Hepatocyte (in vitro differentiated cells): ENCODE measurements around the gene MGAT5. TPM values are rescaled to one million over a fixed set of nuclear protein-coding genes. Genes with fewer than 3 reads are reported as not detected.
"Not testable (repeated sequence)": the region's sequence is repeated elsewhere in the genome, so short reads cannot be mapped to it uniquely, and the experiment has no call there.

Source experiments
- DNase-seq: peaks from one replicate; pipeline ENCODE4 v3.0.0-alpha.2; 2016; ENCODE audit warnings: low spot score
- H2AFZ ChIP-seq: fragments of 200-600 bp; sonication (generic); 2 replicates; pipeline ENCODE4 v1.6.0; 2016; ENCODE audit warnings: antibody characterized with exemption, mild to moderate bottlenecking
- H3K27ac ChIP-seq: fragments of 200-600 bp; sonication (generic); 2 replicates; pipeline ENCODE4 v1.5.1; 2016; ENCODE audit warnings: mild to moderate bottlenecking
- H3K27me3 ChIP-seq: fragments of 200-600 bp; sonication (generic); 2 replicates; pipeline ENCODE4 v1.6.1; 2016
- H3K36me3 ChIP-seq: fragments of 200-600 bp; sonication (generic); replicated peaks from 2 replicates; pipeline ENCODE4 v1.5.1; 2016; ENCODE audit warnings: low read depth; ENCODE audit not compliant: insufficient read depth
- H3K4me1 ChIP-seq: fragments of 200-600 bp; sonication (generic); 2 replicates; pipeline ENCODE4 v1.5.1; 2016; ENCODE audit warnings: mild to moderate bottlenecking, moderate library complexity; ENCODE audit not compliant: insufficient read depth
- H3K4me2 ChIP-seq: fragments of 200-600 bp; sonication (generic); 2 replicates; pipeline ENCODE4 v1.6.0; 2016
- H3K4me3 ChIP-seq: fragments of 200-600 bp; sonication (generic); 2 replicates; pipeline ENCODE4 v1.5.1; 2016; ENCODE audit warnings: mild to moderate bottlenecking
- H3K79me2 ChIP-seq: fragments of 200-600 bp; sonication (generic); 2 replicates; pipeline ENCODE4 v1.6.0; 2017; ENCODE audit warnings: mild to moderate bottlenecking
- H3K9me2 ChIP-seq: fragments of 200-600 bp; sonication (generic); replicated peaks from 2 replicates; pipeline ENCODE4 v1.6.0; 2017; ENCODE audit warnings: mild to moderate bottlenecking; ENCODE audit not compliant: insufficient read depth
- H3K9me3 ChIP-seq: fragments of 200-600 bp; sonication (generic); 2 replicates; pipeline ENCODE4 v1.5.1; 2016; ENCODE audit warnings: low read depth, mild to moderate bottlenecking
- H4K20me1 ChIP-seq: fragments of 200-600 bp; sonication (generic); 2 replicates; pipeline ENCODE4 v1.6.0; 2016; ENCODE audit warnings: mild to moderate bottlenecking; ENCODE audit not compliant: insufficient read depth, poor library complexity, severe bottlenecking
- EZH2 ChIP-seq: fragments of 200-600 bp; sonication (generic); IDR thresholded peaks from 2 replicates; pipeline ENCODE4 v1.6.1; 2016; ENCODE audit warnings: antibody characterized with exemption, mild to moderate bottlenecking, borderline replicate concordance
- EZH2phosphoT487 ChIP-seq: fragments of 200-600 bp; sonication (generic); IDR thresholded peaks from one replicate; pipeline ENCODE4 v1.6.1; 2018; ENCODE audit warnings: antibody characterized with exemption, mild to moderate bottlenecking, low read depth, moderate library complexity; ENCODE audit not compliant: unreplicated experiment, severe bottlenecking
- WGBS: methylation state at CpG from one replicate; pipeline ENCODE4 v1.1.6; 2016; ENCODE audit warnings: low lambda C conversion rate; ENCODE audit errors: missing lambda C conversion rate; 5-methylcytosine and 5-hydroxymethylcytosine counted together
- polyA plus RNA-seq: library from polyadenylated mRNA; unstranded; fragments of >200 nt; fragmentation: Nextera tagmentation; extraction: Ambion mirVana; gene quantifications from 2 replicates; pipeline ENCODE4 v1.2.1, GENCODE V29; 2016
- total RNA-seq: library from RNA; depleted of rRNA; stranded (reverse); fragments of >200 nt; gene quantifications from 2 replicates; pipeline ENCODE4 v1.2.3, GENCODE V29; 2014
- TF ChIP-seq, protein P1 (sequence below): fragments of 200-600 bp; sonication (generic); IDR thresholded peaks from 2 replicates; pipeline ENCODE4 v1.5.1; 2016; ENCODE audit warnings: antibody characterized with exemption, mild to moderate bottlenecking; ENCODE audit not compliant: poor library complexity

The MGAT5 gene
- total and polyA plus RNA-seq, 2 experiments from 2014 or later, result 9.1 to 30.2 TPM

DNA sequence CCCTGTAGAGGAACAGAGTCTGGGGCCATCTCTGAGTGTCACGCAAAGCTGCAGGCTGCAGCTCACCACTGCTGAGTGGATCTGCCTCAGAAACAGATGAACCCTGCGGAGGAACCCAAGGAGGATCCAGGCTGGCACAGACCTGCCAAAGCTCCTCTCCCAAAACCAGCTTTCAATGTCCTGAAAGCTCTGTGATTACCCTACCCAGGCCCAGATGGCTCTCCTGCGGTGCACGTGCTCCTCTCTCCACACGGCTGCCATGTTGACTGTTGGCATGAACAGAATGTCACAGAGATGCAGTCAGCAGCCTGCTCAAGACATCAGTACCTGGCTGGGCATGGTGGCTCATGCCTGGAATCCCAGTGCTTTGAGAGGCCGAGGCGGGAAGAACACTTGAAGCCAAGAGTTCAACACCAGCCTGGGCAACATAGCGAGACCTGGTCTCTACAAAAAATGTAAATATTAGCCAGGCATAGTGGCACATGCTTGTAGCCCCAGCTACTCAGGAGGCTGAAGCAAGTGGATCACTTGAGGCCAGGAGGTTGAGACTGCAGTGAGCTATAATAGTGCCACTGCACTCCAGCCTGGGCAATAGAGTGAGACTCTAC lies 216.8 kb downstream of the MGAT5 start:
- no peaks in the 10 kb centered on the region for H3K36me3 ChIP-seq
- WGBS, result 95% methylated on average over 8 of the region's 8 CpGs
- no peaks in the 10 kb centered on the region for H3K27me3 ChIP-seq
- no peaks in the 10 kb centered on the region for H3K4me1 ChIP-seq
- H3K27ac ChIP-seq, result no peak overlapping the region
- no peaks in the 10 kb centered on the region for H3K79me2 ChIP-seq
- no peak for DNase-seq
- no peak overlapping the region for H3K4me2 ChIP-seq
- H3K9me2 ChIP-seq, result no peaks in the 10 kb centered on the region
- no peak overlapping the region for H2AFZ ChIP-seq
- H3K9me3 ChIP-seq, result no peaks in the 10 kb centered on the region
- no peaks in the 10 kb centered on the region for H4K20me1 ChIP-seq
- TF ChIP-seq EZH2, result no peak
- no peak for TF ChIP-seq EZH2phosphoT487
- TF ChIP-seq, protein P1, sequence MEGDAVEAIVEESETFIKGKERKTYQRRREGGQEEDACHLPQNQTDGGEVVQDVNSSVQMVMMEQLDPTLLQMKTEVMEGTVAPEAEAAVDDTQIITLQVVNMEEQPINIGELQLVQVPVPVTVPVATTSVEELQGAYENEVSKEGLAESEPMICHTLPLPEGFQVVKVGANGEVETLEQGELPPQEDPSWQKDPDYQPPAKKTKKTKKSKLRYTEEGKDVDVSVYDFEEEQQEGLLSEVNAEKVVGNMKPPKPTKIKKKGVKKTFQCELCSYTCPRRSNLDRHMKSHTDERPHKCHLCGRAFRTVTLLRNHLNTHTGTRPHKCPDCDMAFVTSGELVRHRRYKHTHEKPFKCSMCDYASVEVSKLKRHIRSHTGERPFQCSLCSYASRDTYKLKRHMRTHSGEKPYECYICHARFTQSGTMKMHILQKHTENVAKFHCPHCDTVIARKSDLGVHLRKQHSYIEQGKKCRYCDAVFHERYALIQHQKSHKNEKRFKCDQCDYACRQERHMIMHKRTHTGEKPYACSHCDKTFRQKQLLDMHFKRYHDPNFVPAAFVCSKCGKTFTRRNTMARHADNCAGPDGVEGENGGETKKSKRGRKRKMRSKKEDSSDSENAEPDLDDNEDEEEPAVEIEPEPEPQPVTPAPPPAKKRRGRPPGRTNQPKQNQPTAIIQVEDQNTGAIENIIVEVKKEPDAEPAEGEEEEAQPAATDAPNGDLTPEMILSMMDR, result no peak
- no peak overlapping the region for H3K4me3 ChIP-seq

DNA sequence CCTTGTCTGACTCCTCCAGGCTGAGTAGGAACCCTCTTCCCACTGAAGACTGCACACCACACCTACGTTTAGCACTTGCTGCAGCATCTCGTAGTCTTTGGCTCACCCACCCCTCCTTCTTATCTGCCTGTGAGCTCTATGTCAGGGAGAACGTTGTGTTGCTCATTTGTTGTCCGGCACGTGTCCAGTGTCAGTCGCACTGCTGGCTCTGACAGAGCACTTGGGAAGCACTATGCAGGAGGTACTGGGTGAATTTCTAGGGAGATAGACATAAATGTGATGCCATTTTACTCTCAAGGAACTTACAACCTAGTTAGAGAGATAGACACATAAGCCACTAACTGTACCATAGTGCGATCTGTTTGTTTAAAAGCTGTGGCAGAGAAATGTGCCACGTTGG lies 223.1 kb downstream of the MGAT5 start:
- 88% methylated on average over 8 of the region's 8 CpGs for WGBS
- H3K9me2 ChIP-seq, H3K4me3 ChIP-seq, H3K4me1 ChIP-seq, H3K36me3 ChIP-seq, H3K79me2 ChIP-seq, H3K9me3 ChIP-seq, H3K27me3 ChIP-seq, H3K4me2 ChIP-seq, DNase-seq, H3K27ac ChIP-seq, H4K20me1 ChIP-seq, H2AFZ ChIP-seq: not testable (repeated sequence)

GRCh38 chr2:134479696-134480330 lies 225.9 kb downstream of the MGAT5 start:
- Histone ChIP-seq H2AFZ (no peak overlapping the region), H3K4me2 (no peak overlapping the region), H3K79me2 (no peaks in the 10 kb centered on the region), H4K20me1 (no peaks in the 10 kb centered on the region), H3K9me2 (no peaks in the 10 kb centered on the region), H3K27me3 (no peaks in the 10 kb centered on the region), H3K4me1 (no peaks in the 10 kb centered on the region), H3K9me3 (no peaks in the 10 kb centered on the region), H3K36me3 (no peaks in the 10 kb centered on the region), H3K27ac (no peak overlapping the region), H3K4me3 (no peak overlapping the region)
- TF ChIP-seq EZH2phosphoT487 (no peak), EZH2 (no peak)
- TF ChIP-seq, protein P1, result no peak
- 84% methylated on average over 4 of the region's 4 CpGs for WGBS
- DNase-seq, result no peak

GRCh38 chr2:134482131-134482723 lies 228.4 kb downstream of the MGAT5 start:
- H3K79me2 ChIP-seq, result no peaks in the 10 kb centered on the region
- DNase-seq, result no peak
- TF ChIP-seq, protein P1, result no peak
- TF ChIP-seq EZH2 (no peak), EZH2phosphoT487 (no peak)
- H3K9me3 ChIP-seq, result no peaks in the 10 kb centered on the region
- no peak overlapping the region for H3K27ac ChIP-seq
- WGBS, result 92% methylated on average over 6 of the region's 6 CpGs
- no peaks in the 10 kb centered on the region for H3K36me3 ChIP-seq
- no peak overlapping the region for H3K4me2 ChIP-seq
- H2AFZ ChIP-seq, result no peak overlapping the region
- no peaks in the 10 kb centered on the region for H4K20me1 ChIP-seq
- no peak overlapping the region for H3K4me3 ChIP-seq
- H3K9me2 ChIP-seq, result no peaks in the 10 kb centered on the region
- no peaks in the 10 kb centered on the region for H3K27me3 ChIP-seq
- no peaks in the 10 kb centered on the region for H3K4me1 ChIP-seq
